GM18502 (cell line): ENCODE results near the gene PITRM1.

ENCODE experiments used
- ATAC-seq: cut with Tn5 transposase; IDR thresholded peaks from one replicate; pipeline ENCODE4 v1.9.1; 2021; ENCODE audit warnings: mild to moderate bottlenecking; ENCODE audit not compliant: unreplicated experiment, poor library complexity

Gene PITRM1

DNA sequence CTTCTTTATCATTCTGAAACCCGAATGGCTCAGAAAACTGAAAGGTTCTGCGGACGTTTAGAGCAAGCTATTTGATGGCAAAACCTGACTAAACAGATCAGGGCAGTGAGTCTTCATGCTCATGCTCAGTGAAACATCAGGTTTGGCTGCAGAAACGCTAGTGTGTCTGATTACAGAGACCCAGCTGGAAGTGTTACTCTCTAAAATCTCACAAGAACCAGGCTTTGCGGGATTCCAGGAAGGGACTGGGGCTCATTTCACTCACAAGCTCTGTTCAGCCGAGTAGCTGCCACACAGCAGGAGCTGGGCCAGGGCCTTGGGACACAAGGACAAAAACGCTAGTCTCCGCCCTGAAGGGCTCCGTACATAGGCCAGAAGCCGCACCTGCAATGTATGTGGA is 2.9 kb downstream of the PITRM1 start:
- ATAC-seq, result no peak

DNA sequence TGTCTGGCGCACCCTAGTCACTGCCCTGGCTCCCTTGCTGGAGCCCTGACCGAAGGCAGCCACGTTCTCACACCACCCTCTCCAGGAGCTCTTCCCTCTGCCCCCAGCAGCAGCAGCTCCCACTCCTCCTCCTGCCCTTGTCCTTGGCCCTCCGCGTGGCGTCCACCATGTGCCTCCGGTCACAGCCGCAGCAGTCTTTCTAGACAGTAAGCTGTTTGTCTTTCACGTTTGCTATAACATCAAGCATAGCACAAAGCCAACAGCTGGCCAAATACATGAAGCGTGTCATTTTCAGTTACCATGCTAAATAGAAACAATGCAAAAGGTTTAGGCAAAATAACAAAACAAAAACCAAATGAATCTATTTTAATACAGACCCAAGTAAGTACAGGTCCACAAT is 3.3 kb downstream of the PITRM1 start:
- ATAC-seq, result no peak

DNA sequence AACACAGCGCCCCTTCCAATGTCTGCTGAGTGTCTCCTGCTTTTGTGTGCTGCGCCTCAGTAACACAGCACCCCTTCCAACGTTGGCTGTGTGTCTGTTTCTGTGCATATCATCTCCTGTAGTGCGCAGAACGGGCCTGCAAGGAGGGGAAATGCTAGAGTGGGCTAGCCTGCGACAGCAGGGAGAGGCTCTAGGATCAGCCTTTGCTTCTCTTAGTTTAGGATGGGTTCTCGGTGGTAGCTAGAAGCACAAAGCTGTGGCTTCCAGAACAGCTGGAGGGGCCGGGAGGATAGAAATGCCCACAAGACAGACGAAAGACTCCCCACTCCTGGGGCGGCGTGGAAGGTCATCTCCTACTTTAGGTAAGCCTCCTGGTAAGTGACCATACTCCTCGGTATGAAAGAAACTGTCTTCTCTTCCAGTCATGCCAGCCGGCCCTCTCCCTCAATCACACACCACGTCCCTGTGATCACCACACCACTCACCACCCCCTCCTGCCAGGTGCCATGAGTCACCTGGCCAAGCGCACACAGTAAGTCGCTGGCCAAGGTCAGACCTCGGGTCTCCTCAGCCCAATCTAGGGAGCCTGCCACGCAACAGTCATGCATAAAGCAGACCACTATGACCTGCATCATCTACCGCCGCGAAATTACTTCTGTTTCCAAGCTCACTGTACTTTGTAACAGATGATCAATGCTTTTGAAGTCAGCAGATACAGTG is 4.8 kb downstream of the PITRM1 start:
- no peak for ATAC-seq

DNA sequence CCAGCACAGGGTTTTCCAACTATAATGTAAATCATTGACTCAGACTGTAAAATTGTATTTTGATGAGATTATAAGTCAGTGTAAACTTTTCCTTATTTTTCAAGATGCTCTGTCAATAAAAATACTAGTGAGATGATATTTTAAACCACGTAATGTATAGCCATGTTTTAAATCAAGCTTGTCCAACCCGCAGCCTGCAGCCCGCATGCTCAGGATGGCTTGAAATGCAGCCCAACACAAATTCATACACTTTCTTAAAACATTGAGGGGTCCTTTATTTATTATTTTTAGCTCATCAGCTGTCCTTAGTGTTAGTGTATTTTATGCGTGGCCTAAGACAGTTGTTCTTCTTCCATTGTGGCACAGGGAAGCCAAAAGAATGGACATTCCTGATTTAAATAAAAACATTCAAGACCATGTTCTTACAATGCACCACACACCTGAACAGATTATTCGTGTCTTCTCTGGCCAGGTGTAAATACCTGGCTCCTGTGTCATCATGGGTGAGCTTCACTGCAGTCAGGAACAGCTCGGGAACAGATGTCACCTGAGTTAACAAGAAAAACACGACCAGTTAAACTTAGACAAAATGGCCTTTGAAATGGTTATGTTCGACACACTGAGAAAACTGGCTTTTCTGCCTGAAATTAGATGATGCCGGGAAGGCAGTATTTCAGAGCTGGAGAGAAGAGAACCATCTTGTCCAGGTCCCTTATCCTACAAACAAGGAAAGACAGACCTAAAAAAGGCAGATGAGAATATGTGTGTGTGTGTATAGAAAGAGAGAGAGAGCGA is 5.9 kb downstream of the PITRM1 start:
- no peak for ATAC-seq

DNA sequence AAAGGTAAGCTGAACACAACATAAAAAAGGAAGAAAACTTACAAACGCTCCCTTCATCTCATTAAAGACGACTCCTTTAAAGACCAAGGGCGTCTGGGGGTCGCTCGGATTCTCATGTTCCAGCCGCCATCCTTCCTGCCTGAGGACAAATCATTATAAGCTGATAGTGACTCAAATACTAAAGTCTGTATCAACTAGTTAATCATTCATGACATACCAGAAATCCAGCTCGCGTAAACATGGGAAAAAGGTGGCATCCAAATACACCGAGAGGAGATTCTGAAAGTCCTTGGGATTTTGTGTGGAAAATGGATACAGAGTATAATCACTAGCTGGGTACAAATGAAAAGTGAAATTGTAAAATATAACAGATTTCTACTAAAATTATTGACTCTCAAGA is 7.4 kb downstream of the PITRM1 start:
- ATAC-seq, result no peak

DNA sequence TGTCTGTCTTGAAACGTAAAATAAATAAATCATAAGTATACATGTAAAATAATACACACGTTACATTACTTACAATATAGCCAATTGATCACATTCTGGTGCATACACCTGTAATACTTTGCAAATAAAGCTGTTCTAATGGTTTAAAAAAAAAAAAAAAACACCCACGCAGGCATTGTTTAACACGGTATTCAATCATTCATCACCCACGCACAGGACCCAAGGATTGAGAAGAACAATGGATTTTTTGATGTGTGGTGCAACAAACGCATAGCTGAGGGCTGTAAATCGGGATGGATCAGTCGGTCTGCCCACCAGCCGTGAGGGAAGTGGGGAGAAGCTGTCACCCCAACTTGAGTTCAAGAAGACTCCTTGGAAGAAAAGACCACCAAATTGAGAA is 8.7 kb downstream of the PITRM1 start:
- no peak for ATAC-seq

DNA sequence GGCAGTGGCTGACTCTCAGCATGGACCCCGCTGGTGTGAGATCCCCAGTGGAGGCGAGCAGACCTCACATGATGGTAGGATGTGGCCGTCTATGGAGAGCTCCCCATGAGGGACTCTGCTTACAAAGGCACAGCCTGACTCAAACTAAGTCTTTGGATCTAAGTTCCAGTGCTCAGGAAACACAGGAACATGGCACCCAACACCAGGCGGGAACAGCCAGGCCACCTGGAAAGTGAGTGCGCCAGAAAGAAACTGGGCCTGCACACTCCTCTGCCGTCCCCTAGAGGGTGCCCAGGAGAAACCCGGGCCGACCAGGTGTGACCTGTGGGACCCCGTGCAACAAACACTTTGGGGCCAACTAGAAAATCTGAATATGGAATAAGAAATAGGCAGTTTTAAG is 10.0 kb downstream of the PITRM1 start:
- no peak for ATAC-seq

DNA sequence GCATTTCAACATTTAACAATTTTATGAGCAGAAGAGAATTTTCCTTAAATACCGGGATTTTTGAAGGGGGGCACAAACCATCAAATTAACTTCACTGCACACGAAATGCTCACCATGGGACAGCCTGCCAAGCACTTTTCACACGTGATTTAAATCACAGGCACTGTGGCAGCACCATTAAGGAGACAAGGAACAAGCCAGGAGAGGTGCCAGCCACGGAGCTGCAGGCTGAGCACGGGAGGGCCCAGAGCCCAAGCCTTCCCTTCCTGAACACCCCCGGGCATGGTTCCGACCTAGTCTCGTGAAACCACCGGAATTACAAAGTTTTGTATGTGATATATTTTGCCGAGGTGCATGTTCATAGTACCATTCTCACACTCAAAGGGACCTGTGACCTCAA is 13.4 kb downstream of the PITRM1 start:
- no peak for ATAC-seq

DNA sequence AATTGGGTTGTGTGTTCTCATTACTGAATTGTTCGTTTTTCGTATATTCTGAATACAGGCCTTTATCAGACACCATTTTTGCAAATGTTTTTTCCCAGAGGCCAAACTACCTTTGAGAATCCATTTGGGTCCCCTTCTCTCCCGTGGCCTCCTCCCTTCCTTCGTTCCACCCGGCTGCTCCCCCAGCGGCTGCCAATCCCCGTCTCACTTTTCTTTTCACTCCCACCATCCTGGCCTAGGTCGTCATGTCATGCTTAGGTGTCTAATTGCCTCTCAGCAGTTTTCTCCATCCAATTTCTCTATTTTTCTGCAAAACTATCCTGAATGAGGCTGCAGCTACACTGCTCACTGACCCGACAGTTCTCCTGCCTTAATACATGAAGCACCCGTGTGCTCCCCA is 17.9 kb downstream of the PITRM1 start:
- ATAC-seq, result no peak

DNA sequence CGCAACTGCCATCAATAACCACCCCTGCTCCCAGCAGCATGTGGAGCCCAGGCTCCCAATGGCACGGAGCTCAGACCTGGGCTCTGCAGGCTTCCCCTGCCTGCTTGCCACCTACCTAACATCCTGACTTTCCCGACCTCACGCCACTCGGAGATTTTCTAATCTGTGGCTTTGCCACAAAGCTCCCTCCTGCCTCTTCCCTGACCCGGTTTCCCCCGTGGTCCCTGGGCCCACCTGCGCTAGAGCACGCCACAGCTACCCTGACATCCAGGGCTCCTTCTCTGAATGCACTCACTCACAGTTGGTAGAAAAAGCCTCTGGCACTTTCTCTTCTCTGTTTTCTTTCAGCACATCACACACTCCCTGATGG is 20.0 kb downstream of the PITRM1 start:
- no peak for ATAC-seq

DNA sequence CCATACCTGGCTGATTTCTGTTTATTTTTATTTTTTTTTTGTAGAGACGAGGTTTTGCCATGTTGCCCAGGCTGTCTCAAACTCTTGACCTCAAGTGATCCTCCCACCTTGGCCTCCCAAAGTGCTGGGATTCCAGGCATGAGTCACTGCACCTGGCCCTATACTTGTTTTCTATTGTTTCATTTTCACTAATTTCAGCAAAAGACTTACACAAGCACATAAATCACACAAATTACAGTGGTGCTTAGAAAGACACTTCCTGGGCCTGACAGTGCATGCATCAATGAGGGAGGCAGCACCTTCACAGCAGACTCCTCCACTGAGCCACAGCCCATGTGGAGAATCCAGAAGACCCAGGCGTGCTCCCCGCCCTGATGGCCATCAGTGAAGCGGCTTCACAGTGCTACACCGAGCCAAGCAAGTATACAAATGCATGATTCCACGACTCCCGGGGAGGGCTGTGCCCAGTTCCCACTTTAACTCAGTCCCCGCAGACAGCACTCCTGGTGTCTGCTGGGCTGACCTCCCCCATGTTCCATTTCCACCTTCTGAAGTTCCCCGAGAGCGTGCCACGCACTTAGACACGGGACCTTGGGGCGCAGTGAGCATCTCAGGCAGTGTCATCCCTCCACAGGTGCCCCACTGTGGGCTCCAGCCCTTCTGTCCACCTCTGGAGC is 20.6 kb downstream of the PITRM1 start:
- ATAC-seq, result no peak

DNA sequence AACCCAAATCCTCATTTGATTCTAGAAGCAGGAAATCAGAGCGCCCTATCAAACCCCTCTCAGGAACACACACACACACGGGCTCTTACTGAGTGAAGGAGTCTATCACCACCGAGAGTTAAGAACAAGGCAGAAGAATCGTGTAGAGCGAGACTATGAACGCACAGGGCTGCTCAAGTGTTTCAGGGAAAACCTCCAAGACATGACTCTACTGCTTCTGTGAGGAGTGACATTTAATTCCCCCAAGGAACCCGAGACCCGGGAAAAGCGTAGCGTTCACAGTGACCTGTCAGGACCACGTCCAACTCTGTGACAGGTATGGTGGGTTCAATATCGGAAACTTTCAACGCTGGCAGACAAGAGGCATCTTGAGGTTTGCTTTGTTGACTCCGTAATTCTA is 21.6 kb downstream of the PITRM1 start:
- ATAC-seq, result no peak

DNA sequence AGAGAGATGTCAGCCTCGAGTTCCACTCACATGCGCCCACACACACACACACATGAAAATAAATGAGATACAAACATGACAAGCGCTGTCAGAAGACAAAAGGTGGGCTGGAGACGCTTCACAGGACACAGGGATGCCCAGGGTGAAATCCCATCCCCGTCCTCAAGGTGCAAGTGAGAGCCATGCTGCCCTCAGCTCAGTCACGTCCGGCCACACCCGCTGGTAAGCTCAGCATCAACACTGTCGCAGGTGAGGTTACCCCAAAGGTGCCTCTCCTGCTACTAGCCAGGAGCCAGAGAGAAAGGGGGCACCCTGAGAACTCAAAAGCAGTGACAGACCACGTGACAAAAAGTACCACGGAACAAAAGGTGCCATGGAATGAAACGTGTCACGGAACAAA is 22.2 kb downstream of the PITRM1 start:
- ATAC-seq, result no peak

DNA sequence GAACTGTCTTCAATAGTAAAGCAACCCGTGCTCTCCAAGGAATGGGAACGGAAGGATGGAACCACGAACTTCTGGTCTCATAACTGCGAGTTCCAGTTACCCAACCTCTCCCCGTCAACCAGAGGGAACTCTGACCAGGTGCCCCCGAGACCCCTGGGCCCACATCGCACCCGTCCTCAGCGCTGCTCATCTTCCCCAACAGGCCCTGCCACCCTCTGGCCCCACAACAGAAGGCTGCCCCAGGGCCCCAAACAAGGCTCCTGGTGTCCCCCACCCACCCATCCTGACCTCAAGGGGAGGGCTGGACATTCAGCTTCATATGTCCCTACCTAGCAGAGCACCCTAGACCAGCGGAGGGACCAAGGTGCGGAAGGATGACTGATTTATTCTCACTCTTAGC is 22.7 kb downstream of the PITRM1 start:
- no peak for ATAC-seq

DNA sequence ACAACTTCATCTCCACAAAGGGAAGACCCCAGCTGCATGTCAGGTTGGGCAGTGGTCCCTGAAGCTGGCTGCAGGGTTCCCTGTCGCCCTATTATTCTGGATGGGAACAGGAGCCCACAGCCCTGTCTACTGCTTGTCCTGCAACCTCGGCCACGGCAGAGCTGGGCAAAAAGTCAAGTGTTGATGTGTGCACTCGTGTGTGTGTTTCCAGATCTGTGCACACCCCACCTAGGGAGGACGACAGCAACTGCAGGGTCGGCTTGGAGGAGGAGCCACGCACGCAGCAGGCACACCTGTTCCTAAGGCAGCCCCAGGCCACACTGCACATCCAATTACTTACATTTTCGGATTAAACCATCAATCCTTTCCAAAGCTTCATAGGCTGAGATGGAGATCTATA is 23.6 kb downstream of the PITRM1 start:
- no peak for ATAC-seq

DNA sequence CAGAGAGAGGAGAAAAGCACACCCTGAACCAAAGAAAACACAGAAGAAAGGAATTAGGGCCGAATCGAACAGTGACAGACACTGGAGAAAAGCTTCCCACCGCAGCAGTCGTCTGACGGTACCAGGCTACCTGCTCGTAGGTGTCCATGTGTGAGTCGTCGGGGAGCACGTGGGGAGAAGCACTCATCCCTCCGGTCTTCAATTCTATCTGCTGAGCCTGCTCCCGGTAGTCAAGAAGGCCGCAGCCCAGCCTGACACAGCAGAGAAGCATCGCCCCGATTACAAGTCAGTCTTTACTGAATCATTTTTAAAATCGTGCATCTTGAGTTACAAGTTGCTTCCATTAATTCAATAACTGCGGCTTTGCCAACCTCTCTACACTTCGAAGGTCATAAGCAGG is 24.5 kb downstream of the PITRM1 start:
- ATAC-seq, result no peak

DNA sequence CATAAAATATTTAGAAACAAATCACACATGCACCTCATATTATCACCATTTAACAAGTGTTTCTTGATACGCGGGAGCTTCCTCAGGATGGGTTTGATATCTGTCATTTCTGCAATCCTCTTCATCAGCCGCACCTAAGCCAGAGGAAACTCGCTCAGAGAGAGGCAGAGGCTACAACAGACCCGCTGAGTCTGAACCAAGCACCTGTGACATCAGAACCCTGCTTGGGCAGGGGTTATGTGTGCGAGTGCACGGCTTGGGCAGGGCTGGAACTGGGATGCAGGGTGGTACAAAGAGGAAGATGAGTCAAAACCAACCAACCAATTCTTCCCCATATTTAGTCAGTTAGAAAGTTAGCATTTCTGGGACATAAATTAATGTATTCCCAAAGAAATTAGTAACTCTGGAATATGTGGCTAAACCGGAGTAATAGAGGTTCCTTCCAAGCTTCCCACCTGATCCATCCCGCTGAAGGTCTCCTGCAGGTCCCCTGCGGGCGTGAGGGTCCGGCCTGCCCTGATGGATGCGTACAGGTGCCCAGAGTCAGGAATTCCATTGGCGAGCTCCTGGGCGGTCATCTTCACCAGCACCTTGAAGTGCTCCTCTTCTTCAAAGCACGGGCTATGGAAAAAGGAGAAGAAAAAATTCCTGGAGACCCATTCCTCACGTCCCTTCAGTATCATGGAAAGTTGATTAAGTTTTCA is 25.3 kb downstream of the PITRM1 start:
- no peak for ATAC-seq

DNA sequence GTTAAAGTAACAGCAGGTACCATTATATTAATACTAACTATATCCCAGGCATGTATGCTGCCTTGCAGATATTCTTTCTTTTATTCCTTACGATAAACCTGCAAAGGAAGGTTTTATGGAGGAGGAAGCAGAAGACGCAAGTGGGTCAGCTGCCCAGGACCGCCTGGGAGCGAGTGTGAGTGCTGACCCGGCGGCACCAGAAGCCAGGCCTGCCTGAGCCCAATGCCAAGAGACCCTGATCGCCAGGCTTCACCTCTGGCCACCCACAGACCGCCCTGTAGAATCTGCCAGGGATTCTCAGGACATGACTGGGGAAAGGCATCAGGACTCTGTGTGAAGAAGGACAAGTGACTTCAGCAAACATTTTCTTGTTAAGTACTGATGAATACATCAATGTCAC is 26.3 kb downstream of the PITRM1 start:
- ATAC-seq, result no peak

DNA sequence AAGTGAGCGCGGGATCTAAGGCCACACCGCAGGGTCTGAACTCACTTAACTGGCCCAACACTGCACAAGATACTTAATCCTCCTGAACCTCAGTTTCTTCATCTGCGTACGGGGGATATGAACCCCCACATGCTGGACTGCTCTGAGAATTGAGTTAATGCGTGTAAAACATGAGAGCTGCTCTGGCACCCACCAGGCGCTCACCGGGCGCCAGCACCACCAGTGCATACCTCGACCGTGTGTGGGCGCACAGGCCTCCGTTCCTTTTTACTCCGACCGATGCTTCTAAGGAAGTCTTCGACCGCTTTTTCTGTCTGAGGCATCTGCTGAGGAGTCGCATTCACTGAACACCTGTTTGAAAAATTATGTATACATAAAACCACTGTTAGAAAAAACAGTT is 27.2 kb downstream of the PITRM1 start:
- no peak for ATAC-seq

DNA sequence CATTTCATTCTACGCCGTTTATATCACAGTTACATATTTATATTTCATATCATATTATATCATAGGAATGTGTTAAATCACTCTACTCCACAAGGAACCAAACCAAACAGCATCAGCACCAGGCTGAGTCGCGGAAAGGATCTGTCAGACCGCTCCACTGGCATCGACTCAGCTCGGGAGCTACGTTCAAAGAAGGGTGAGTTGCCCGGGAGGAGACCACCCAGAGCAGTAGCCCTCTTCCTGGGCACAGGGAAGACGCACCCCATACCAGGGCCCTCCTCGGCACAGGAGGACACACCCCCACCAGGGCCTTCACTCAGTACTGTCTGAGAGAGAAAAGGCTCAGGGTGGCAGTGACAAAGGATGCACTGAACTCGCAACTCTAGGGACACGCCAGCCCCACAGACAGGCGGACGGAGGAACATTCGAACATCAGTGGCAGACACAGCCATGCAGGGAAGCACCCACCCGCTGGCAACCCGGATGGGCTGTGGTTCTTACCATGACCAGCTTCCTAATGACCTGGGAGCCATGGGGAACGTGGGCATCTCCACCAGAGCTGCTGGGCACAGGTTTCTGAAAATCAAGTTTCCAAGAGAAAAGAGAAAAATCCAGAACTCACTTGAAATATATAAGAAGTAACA is 28.7 kb downstream of the PITRM1 start:
- no peak for ATAC-seq
